Measurements from ENCODE around the gene NYNRIN. TPM values are rescaled to one million over a fixed set of nuclear protein-coding genes. Genes with fewer than 3 reads are reported as not detected.

The NYNRIN gene
- total RNA-seq, 1 experiment from 2014 or later, result 16.6 TPM

DNA sequence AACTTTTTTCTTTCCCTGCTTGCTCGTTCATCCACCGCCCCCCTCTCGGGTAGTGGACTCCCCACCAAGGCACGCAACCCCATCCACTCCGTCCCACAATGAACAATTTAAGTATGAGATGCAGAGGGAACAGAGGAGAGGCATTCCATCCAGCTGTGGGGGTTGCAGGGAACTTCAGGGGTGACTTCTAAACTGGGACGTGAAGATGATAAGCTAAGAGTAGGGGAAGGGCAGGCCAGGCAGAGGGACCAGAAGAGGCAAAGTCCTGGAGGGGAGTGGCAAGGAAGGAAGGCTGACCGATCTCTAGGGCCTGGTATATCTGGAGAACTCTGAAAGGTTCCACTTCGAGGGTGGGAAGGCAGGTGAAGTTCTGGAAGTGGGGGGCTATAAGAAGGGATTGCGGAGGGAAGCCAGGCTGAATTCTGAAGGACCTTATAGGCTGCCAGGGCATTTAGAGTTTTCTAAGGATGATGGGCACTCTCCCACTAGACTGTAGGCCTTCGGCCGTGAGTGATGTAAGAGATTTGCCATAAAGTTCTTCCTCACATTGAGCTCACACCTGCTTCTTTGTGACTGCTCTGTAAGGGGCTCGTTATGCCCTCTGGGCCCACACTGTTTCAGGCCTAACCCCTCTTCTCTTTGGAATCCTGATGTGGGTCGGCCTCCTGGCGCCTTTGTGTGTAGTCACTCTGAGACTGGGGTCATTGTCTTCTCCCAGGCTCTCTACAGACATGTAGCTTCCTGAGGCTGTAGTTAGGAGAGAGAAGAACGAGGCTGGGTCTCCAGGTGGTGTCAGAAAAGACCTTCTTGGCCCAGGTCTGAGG is 18.7 kb upstream of the NYNRIN start (continued):
- TF ChIP-seq, protein P1, sequence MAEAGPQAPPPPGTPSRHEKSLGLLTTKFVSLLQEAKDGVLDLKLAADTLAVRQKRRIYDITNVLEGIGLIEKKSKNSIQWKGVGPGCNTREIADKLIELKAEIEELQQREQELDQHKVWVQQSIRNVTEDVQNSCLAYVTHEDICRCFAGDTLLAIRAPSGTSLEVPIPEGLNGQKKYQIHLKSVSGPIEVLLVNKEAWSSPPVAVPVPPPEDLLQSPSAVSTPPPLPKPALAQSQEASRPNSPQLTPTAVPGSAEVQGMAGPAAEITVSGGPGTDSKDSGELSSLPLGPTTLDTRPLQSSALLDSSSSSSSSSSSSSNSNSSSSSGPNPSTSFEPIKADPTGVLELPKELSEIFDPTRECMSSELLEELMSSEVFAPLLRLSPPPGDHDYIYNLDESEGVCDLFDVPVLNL (CRISPR knock-in tag; IDR thresholded peaks at IDR 0.05; ENCODE audit: borderline replicate concordance, low read depth), result no peak
- no peak for TF ChIP-seq GRHL2 (CRISPR knock-in tag; IDR thresholded peaks at IDR 0.05; ENCODE audit: insufficient replicate concordance, severe bottlenecking)
- no peak for TF ChIP-seq ZNF138 (CRISPR knock-in tag; conservative IDR thresholded peaks at IDR 0.05)
- TF ChIP-seq, protein P2, sequence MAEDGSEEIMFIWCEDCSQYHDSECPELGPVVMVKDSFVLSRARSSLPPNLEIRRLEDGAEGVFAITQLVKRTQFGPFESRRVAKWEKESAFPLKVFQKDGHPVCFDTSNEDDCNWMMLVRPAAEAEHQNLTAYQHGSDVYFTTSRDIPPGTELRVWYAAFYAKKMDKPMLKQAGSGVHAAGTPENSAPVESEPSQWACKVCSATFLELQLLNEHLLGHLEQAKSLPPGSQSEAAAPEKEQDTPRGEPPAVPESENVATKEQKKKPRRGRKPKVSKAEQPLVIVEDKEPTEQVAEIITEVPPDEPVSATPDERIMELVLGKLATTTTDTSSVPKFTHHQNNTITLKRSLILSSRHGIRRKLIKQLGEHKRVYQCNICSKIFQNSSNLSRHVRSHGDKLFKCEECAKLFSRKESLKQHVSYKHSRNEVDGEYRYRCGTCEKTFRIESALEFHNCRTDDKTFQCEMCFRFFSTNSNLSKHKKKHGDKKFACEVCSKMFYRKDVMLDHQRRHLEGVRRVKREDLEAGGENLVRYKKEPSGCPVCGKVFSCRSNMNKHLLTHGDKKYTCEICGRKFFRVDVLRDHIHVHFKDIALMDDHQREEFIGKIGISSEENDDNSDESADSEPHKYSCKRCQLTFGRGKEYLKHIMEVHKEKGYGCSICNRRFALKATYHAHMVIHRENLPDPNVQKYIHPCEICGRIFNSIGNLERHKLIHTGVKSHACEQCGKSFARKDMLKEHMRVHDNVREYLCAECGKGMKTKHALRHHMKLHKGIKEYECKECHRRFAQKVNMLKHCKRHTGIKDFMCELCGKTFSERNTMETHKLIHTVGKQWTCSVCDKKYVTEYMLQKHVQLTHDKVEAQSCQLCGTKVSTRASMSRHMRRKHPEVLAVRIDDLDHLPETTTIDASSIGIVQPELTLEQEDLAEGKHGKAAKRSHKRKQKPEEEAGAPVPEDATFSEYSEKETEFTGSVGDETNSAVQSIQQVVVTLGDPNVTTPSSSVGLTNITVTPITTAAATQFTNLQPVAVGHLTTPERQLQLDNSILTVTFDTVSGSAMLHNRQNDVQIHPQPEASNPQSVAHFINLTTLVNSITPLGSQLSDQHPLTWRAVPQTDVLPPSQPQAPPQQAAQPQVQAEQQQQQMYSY (CRISPR knock-in tag; IDR thresholded peaks at IDR 0.05), result no peak
- TF ChIP-seq, protein P3, sequence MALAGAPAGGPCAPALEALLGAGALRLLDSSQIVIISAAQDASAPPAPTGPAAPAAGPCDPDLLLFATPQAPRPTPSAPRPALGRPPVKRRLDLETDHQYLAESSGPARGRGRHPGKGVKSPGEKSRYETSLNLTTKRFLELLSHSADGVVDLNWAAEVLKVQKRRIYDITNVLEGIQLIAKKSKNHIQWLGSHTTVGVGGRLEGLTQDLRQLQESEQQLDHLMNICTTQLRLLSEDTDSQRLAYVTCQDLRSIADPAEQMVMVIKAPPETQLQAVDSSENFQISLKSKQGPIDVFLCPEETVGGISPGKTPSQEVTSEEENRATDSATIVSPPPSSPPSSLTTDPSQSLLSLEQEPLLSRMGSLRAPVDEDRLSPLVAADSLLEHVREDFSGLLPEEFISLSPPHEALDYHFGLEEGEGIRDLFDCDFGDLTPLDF (CRISPR knock-in tag; IDR thresholded peaks at IDR 0.05), result no peak
- no peak for TF ChIP-seq TCF7 (CRISPR knock-in tag; IDR thresholded peaks at IDR 0.05; ENCODE audit: low read depth)
- TF ChIP-seq, protein P4, sequence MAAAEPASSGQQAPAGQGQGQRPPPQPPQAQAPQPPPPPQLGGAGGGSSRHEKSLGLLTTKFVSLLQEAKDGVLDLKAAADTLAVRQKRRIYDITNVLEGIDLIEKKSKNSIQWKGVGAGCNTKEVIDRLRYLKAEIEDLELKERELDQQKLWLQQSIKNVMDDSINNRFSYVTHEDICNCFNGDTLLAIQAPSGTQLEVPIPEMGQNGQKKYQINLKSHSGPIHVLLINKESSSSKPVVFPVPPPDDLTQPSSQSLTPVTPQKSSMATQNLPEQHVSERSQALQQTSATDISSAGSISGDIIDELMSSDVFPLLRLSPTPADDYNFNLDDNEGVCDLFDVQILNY (CRISPR knock-in tag; IDR thresholded peaks at IDR 0.05), result no peak

- ChIA-PET POLR2A (no interaction called here), CTCF (interaction anchor here (1.0 to 1.2 kb wide), 3 partner anchors 15 to 49 kb away, joined by 3 to 7 read pairs (median 4); partner anchors contain the start of gene KHNYN)
- H3K27me3 Mint-ChIP-seq (ENCODE audit: low read depth), result no peaks in the 10 kb centered on the region; the same call in 1 of the 2 replicates
- H3K4me1 Mint-ChIP-seq, result peaks cover 28% of the 10 kb centered on the region
- no peak overlapping the region for H3K4me3 Mint-ChIP-seq
- H3K27ac Mint-ChIP-seq, result no peak overlapping the region
- no peaks in the 10 kb centered on the region for H3K36me3 Mint-ChIP-seq
- DNase-seq (ENCODE audit: low spot score), result no peak
- no peak for TF ChIP-seq TEAD4 (CRISPR knock-in tag; IDR thresholded peaks at IDR 0.05)
- TF ChIP-seq, protein P5, sequence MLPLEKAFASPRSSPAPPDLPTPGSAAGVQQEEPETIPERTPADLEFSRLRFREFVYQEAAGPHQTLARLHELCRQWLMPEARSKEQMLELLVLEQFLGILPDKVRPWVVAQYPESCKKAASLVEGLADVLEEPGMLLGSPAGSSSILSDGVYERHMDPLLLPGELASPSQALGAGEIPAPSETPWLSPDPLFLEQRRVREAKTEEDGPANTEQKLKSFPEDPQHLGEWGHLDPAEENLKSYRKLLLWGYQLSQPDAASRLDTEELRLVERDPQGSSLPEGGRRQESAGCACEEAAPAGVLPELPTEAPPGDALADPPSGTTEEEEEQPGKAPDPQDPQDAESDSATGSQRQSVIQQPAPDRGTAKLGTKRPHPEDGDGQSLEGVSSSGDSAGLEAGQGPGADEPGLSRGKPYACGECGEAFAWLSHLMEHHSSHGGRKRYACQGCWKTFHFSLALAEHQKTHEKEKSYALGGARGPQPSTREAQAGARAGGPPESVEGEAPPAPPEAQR (CRISPR knock-in tag; IDR thresholded peaks at IDR 0.05), result no peak
- TF ChIP-seq ZNF138 (CRISPR knock-in tag; conservative IDR thresholded peaks at IDR 0.05), result no peak
- TF ChIP-seq JUN (CRISPR knock-in tag; IDR thresholded peaks at IDR 0.05), result no peak
- TF ChIP-seq, protein P6, sequence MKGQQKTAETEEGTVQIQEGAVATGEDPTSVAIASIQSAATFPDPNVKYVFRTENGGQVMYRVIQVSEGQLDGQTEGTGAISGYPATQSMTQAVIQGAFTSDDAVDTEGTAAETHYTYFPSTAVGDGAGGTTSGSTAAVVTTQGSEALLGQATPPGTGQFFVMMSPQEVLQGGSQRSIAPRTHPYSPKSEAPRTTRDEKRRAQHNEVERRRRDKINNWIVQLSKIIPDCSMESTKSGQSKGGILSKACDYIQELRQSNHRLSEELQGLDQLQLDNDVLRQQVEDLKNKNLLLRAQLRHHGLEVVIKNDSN (CRISPR knock-in tag; IDR thresholded peaks at IDR 0.05), result no peak
- no peak for TF ChIP-seq MAX (CRISPR knock-in tag; IDR thresholded peaks at IDR 0.05)
- no peak for TF ChIP-seq NR1H2 (CRISPR knock-in tag; IDR thresholded peaks at IDR 0.05)
- TF ChIP-seq, protein P7, sequence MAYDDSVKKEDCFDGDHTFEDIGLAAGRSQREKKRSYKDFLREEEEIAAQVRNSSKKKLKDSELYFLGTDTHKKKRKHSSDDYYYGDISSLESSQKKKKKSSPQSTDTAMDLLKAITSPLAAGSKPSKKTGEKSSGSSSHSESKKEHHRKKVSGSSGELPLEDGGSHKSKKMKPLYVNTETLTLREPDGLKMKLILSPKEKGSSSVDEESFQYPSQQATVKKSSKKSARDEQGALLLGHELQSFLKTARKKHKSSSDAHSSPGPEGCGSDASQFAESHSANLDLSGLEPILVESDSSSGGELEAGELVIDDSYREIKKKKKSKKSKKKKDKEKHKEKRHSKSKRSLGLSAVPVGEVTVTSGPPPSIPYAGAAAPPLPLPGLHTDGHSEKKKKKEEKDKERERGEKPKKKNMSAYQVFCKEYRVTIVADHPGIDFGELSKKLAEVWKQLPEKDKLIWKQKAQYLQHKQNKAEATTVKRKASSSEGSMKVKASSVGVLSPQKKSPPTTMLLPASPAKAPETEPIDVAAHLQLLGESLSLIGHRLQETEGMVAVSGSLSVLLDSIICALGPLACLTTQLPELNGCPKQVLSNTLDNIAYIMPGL (CRISPR knock-in tag; IDR thresholded peaks at IDR 0.05), result no peak
- TF ChIP-seq ZBTB43 (CRISPR knock-in tag; IDR thresholded peaks at IDR 0.05), result no peak
- TF ChIP-seq NR3C1 (CRISPR knock-in tag; conservative IDR thresholded peaks at IDR 0.05; ENCODE audit: low read depth), result no peak
- ATAC-seq, result no peak
- no peaks in the 10 kb centered on the region for H3K9me3 Mint-ChIP-seq
Measured at GRCh38 chr14:24381363-24382063, 17.3 kb upstream of the NYNRIN start.

Data from WTC11 (cell line).